ENCODE results near the gene QSER1.

GRCh38 chr11:33028537-33028914, 135.9 kb downstream of the QSER1 start:
- no peak for TF ChIP-seq CTCF (IDR thresholded peaks at IDR 0.05)
- TF ChIP-seq EP300 (IDR thresholded peaks at IDR 0.05) = no peak

Measured in gastroesophageal sphincter (tissue), 3 donors.